ENCODE results near the gene MYBBP1A.

GRCh38 chr17:4560421-4560820 is 5.2 kb upstream of the MYBBP1A start, which contains the start of gene GGT6:
- TF ChIP-seq POLR2A (IDR thresholded peaks at IDR 0.05; ENCODE audit: extremely low read depth, insufficient read length) (no peak), CTCF (IDR thresholded peaks at IDR 0.05; ENCODE audit: low read depth, low read length) (no peak), MYC (IDR thresholded peaks at IDR 0.05; ENCODE audit: low read depth, low read length) (no peak)

Data from NB4 (cell line).